GM21447 (cell line): ENCODE data around the gene DDHD1.

ENCODE experiments used
- ATAC-seq: cut with Tn5 transposase; IDR thresholded peaks from one replicate; pipeline ENCODE4 v1.9.1; 2021; ENCODE audit not compliant: unreplicated experiment

The DDHD1 gene

DNA sequence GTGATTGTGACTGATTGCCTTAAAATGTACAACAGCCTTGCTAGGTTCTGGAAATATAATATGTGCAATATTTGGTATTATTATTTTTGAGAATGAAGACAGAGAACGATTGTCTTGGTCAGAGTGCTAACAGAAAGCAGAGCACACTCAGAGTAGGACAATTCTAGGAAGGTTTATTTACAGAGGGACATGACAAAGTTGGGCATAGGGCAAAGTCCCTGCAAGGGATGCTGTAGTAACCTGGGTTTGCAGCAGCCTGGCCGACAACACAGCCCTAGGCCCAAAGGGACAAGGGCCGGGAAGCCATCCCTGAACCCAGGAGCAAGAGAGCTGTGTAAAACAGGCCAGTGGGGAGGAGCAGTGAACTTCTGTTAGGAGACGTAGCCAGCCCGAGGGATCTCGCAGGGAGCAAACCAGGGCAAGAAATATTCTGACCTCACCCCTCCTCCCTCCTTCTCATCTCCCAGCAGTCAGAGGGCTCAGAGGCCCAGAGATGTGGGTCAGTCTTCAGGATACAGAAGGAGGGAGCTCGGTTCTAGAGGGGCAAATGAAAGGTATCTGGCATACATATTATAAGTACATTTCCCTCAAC lies 151.2 kb downstream of the DDHD1 start:
- no peak for ATAC-seq

DNA sequence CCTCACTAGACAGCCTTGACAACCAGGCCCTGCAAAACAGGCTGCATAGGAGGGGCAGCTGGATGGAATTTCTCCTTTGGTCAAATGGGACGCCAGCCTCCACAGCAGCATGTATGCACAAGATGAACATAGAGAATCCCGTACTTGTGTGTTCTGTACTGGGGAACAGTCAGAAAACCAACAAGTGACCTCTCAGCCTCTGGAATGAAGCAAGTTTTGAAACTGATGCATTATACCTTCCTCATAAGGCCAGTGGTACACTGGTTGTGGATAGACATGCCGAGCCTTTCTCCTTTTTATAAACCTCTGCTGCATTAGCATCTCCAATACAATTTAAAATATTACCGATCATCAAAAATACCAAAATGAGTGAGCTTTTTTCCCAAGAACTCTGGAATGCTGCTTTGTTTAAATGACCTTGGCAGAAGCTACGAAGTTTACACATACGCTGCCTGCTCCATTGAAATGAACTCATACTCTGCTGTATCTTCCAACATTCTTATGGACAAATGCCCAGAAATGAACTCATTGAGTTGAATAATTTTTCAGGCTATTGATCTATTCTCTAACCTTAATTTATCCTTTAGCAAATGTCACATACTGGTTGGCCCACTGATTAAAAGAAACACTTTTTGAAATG lies 154.6 kb downstream of the DDHD1 start:
- ATAC-seq = no peak

DNA sequence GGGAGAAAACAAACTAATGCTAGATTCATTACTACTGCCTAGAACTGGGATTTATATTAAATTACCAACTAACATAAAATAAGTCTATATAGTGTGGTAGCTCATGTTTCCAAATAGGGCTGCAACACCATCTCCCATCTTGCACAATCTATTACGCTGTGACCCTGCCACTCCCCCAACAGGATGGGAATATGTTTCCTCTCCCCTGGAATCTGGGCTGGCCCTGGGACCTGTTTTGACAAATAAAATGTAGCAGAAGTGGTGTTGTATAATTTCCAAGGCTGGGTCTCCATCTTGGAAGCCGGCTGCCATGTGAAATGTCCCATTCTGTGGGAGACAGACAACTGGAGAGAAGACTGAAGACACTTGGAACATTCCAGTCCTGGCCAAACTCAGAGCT lies 156.6 kb downstream of the DDHD1 start:
- no peak for ATAC-seq

DNA sequence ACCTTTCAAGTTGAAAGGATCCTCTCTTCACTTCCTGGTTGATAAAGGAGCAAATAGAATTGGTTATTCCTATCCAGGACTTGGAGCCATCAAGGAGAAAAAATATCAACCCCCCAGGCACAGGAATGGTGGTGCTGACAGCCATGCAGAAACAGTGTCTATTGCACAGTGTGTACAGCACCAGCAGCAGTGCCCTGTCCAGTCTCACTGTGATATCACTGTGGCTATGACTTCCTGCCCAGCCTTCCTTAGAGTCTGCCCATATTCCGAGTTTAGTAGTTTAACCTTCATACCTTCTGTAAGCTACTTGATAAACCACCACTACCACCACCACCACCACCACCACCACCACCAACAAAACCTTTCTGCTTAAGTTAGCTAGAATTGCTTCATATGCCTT lies 157.1 kb downstream of the DDHD1 start:
- ATAC-seq = no peak

DNA sequence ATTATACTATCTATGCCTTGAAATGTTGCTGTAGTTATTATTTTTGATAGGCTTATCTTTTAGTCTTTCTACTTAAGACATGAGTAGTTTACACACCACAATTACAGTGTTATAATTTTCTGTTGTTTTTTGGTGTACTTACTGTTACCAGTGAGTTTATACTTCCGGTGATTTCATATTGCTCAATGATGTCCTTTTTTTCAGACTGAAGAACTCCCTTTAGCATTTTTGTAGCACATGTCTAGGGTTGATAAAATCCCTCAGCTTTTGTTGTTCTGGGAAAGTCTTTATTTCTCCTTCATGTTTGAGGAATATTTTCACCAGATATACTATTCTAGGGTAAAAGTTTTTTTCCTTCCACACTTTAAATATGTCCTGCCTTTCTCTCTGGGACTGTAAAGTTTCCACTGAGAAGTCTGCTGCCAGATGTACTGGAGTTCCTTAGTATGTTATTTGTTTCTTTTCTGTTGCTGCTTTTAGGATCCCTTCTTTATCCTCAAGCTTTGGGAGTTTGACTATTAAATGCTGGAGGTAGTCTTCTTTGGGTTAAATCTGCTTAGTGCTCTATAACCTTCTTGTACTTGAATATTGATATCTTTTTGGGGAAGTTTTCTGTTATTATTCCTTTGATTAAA lies 160.8 kb downstream of the DDHD1 start:
- ATAC-seq = no peak

DNA sequence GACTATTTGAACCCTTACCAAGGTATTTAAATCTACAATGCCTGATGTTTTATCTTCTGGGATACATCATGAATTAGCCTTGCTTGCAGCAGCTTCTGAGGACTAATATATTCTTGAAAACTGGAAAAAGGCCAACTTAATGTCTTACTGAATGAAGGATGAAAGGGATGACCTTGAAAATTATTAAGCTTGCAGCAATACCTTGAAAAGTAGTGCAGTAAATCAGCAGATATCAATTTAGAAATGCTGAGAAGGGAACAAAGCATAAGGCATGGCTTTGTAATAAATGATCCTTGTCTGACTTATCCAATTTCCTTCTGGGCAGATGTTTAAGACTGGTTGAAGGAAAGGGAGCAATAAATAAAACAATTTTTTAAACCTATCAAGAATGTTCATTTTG lies 165.0 kb downstream of the DDHD1 start:
- no peak for ATAC-seq

DNA sequence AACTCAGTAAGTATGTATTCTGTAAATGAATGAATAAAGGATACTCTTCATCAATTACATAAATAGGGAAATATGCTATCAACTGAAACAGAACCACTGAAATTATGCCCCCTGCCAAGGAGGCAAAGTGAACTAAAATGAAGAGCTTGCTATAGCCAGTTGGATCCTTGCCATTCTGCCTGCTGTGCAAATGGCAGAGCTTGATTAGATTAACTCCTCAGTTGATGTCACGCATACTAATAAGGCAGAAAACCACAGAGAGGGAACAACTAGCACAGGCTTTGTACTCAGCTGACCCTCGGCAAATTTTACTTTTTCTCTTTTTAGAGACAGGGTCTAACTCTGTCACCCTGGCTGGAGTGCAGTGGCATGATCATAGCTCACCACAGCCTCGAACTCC lies 165.6 kb downstream of the DDHD1 start:
- no peak for ATAC-seq

DNA sequence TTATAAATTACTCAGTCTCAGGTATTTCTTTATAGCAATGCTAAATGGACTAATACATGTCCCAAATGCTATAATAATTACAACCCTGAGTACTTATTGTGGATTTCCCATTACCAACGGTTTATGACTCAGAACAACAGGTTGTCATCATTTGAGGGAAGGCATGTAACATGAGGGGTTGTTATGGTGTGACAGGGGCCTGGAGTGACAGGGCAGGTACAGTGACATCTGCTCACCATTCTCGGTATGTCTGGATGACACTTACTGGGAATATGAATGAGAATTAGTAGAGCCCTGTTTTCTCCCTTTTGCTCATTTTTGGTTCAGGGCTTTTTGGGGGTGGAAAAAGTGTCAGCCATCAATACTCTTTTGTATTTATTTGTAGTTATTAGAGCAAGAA lies 166.1 kb downstream of the DDHD1 start:
- ATAC-seq = no peak
